ENCODE data around the gene GALNT18. TPM values are rescaled to one million over a fixed set of nuclear protein-coding genes. Genes with fewer than 3 reads are reported as not detected.

GALNT18 gene
- polyA plus RNA-seq, 1 experiment, result 4.1 TPM

DNA sequence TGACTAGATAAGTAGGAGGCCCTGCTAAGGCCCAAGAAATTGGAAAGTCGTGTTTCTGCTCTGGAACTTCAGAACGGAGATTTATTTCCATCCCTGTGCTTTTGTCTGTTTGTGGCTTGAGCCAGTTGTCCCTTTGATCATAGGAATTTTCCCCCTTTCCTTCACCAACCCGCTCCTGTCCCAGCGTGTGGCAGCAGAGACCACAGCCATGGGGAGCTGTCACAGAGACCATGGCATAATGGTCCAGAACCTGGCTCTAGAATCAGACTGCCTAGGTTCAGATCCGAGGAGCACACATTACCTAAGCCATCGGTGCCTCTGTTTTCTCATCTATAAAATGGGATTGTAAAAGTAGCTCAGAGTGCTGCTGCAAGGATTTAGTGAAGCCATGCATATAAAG lies 128.1 kb downstream of the GALNT18 start:
- ChIA-PET CTCF (no interaction called here), POLR2A (no interaction called here)
- TF ChIP-seq, protein P1, sequence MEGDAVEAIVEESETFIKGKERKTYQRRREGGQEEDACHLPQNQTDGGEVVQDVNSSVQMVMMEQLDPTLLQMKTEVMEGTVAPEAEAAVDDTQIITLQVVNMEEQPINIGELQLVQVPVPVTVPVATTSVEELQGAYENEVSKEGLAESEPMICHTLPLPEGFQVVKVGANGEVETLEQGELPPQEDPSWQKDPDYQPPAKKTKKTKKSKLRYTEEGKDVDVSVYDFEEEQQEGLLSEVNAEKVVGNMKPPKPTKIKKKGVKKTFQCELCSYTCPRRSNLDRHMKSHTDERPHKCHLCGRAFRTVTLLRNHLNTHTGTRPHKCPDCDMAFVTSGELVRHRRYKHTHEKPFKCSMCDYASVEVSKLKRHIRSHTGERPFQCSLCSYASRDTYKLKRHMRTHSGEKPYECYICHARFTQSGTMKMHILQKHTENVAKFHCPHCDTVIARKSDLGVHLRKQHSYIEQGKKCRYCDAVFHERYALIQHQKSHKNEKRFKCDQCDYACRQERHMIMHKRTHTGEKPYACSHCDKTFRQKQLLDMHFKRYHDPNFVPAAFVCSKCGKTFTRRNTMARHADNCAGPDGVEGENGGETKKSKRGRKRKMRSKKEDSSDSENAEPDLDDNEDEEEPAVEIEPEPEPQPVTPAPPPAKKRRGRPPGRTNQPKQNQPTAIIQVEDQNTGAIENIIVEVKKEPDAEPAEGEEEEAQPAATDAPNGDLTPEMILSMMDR (IDR thresholded peaks at IDR 0.05; ENCODE audit: insufficient read depth, low read depth, low read length), result no peak
- no peaks in the 10 kb centered on the region for H3K27me3 ChIP-seq (ENCODE audit: control insufficient read depth, insufficient read depth, low read length)
- no peaks in the 10 kb centered on the region for H3K36me3 ChIP-seq (ENCODE audit: control insufficient read depth, insufficient read depth, low read length)
- no peak for DNase-seq (ENCODE audit: low read depth)
- H3K4me3 ChIP-seq (ENCODE audit: low read depth, low read length), result no peak overlapping the region

DNA sequence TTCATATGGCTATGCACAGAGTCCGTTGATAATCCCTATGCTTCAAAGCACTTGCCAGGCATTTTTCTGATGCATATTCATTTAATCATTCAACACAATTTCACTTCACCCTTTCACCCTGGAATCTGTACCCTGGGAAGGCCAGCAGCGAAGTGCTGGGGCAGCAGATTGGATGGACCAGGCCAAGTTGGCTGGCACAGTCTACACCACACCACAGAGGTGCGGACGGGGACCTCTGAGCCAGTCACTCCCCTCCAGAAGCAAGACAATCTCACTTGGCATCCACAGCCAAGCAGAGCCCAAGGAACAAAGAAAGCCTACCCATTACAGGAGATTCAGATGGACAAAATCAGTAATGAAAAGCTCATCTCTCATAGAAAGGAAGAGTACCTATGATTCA lies 130.2 kb downstream of the GALNT18 start:
- H3K36me3 ChIP-seq (ENCODE audit: control insufficient read depth, insufficient read depth, low read length), result no peaks in the 10 kb centered on the region
- no peak overlapping the region for H3K4me3 ChIP-seq (ENCODE audit: low read depth, low read length)
- ChIA-PET POLR2A (no interaction called here), CTCF (interaction anchor here (0.8 kb wide), 1 partner anchor 16 kb away, joined by 3 read pairs; no protein-coding TSS in a partner anchor)
- TF ChIP-seq, protein P1 (IDR thresholded peaks at IDR 0.05; ENCODE audit: insufficient read depth, low read depth, low read length), result no peak
- no peak for DNase-seq (ENCODE audit: low read depth)
- no peaks in the 10 kb centered on the region for H3K27me3 ChIP-seq (ENCODE audit: control insufficient read depth, insufficient read depth, low read length)

DNA sequence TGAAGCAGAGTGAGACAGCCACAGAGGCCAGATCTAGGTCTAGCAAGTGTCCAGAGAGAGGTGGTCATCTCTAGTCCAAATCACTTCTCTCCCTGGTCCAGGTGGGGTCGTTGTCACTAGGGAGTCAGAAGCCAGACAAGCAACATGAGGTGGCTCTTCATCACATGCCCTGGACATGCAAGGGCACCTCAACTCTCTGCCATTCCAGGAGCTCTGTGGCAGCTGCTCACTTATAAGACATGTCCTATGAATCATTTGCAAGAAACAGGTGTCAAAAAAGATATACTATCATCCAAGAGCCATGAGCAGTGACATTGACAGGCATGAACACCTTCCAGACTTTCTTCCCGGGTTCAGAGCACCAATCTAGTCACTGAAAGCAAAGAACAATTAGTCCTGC lies 130.8 kb downstream of the GALNT18 start:
- ChIA-PET POLR2A (no interaction called here), CTCF (no interaction called here)
- TF ChIP-seq, protein P1 (IDR thresholded peaks at IDR 0.05; ENCODE audit: insufficient read depth, low read depth, low read length), result no peak

DNA sequence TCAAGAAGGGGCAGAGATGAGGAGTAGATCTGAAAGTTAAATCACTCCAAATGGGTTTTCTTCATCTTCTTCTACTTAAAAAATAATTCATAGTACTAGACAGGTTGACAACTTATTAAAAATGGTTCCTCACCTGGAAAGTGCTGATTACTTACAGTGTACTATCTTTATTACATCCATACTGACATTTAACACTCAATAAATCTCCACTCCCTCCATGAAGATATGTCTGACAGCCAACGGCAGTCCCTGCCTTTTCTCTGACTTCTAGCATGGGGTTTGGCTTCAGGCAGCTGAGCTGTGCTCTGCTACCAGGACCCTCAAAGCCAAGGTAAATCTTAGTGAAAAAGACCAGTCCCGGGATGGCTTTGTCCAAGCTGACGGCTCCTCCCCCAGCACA lies 135.4 kb downstream of the GALNT18 start:
- TF ChIP-seq, protein P1 (IDR thresholded peaks at IDR 0.05; ENCODE audit: insufficient read depth, low read depth, low read length), result no peak
- ChIA-PET CTCF (no interaction called here), POLR2A (no interaction called here)
- no peaks in the 10 kb centered on the region; the same call in 1 of the 2 replicates for H3K27me3 ChIP-seq (ENCODE audit: control insufficient read depth, insufficient read depth, low read length)
- H3K36me3 ChIP-seq (ENCODE audit: control insufficient read depth, insufficient read depth, low read length), result no peaks in the 10 kb centered on the region
- no peak overlapping the region for H3K4me3 ChIP-seq (ENCODE audit: low read depth, low read length)
- no peak for DNase-seq (ENCODE audit: low read depth)

More for the DNA sequence above, 130.8 kb downstream of the GALNT18 start:
- Histone ChIP-seq H3K4me3 (ENCODE audit: low read depth, low read length) (no peak overlapping the region), H3K36me3 (ENCODE audit: control insufficient read depth, insufficient read depth, low read length) (no peaks in the 10 kb centered on the region), H3K27me3 (ENCODE audit: control insufficient read depth, insufficient read depth, low read length) (no peaks in the 10 kb centered on the region)
- no peak for DNase-seq (ENCODE audit: low read depth)

DNA sequence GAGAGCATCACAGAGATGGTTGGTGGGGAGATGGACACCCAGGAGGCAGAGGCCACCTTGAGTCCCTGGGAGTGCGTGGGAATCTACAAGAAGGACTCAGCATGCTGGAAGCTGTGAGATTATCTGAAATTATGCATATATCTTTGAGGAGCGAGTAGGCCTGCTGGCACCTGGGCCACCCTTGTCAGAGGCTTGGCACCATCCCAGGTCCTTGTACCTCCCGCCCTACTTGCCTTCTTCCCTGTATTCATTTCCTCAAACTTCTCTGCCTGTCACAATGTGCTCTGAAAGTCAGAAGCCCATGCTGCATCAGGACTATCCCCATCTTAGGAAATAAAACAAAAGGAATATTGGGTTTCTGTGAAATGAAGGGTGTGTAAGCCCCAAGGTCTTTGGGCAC lies 135.8 kb downstream of the GALNT18 start:
- ChIA-PET POLR2A (no interaction called here), CTCF (no interaction called here)
- Histone ChIP-seq H3K27me3 (ENCODE audit: control insufficient read depth, insufficient read depth, low read length) (no peaks in the 10 kb centered on the region; the same call in 1 of the 2 replicates), H3K36me3 (ENCODE audit: control insufficient read depth, insufficient read depth, low read length) (no peaks in the 10 kb centered on the region), H3K4me3 (ENCODE audit: low read depth, low read length) (no peak overlapping the region)
- DNase-seq (ENCODE audit: low read depth), result no peak
- TF ChIP-seq, protein P1 (IDR thresholded peaks at IDR 0.05; ENCODE audit: insufficient read depth, low read depth, low read length), result no peak
